Measurements from ENCODE around the gene FAM184B.

GRCh38 chr4:17605236-17605635 lies 176.2 kb downstream of the FAM184B start:
- TF ChIP-seq EZH2 (IDR thresholded peaks at IDR 0.05; ENCODE audit: insufficient read depth, poor library complexity, severe bottlenecking): no peak
- no peak for TF ChIP-seq EZH2phosphoT487 (IDR thresholded peaks at IDR 0.05; ENCODE audit: insufficient read depth, low read depth)

Data from GM23248 (cell line).